ENCODE data around the gene ITGA4.
"Not testable (repeated sequence)": the region's sequence is repeated elsewhere in the genome, so short reads cannot be mapped to it uniquely, and the experiment has no call there.

ITGA4 gene

DNA sequence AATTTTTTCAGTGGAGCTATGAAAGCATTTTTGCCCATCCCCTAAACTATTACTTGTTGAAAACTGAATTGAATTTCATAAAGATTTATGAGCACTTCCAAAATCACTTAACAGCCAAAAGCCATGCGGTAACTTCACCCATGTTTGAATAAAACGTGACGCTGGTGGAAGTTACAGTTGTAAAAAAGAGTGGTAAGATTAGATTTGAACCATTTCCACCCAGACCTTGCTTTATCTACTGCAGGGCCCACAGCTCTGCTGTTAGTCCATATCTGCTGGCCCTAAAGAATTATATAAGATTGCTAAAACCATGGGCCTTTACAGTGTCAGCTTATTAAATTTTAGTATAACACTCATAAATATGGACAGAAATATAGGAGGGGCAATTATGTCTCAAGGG, 15.5 kb upstream of the ITGA4 start:
- DNase-seq (ENCODE audit: low read depth): no peak
- TF ChIP-seq, protein P1, sequence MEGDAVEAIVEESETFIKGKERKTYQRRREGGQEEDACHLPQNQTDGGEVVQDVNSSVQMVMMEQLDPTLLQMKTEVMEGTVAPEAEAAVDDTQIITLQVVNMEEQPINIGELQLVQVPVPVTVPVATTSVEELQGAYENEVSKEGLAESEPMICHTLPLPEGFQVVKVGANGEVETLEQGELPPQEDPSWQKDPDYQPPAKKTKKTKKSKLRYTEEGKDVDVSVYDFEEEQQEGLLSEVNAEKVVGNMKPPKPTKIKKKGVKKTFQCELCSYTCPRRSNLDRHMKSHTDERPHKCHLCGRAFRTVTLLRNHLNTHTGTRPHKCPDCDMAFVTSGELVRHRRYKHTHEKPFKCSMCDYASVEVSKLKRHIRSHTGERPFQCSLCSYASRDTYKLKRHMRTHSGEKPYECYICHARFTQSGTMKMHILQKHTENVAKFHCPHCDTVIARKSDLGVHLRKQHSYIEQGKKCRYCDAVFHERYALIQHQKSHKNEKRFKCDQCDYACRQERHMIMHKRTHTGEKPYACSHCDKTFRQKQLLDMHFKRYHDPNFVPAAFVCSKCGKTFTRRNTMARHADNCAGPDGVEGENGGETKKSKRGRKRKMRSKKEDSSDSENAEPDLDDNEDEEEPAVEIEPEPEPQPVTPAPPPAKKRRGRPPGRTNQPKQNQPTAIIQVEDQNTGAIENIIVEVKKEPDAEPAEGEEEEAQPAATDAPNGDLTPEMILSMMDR (conservative IDR thresholded peaks at IDR 0.05; ENCODE audit: low read depth, low read length): no peak

DNA sequence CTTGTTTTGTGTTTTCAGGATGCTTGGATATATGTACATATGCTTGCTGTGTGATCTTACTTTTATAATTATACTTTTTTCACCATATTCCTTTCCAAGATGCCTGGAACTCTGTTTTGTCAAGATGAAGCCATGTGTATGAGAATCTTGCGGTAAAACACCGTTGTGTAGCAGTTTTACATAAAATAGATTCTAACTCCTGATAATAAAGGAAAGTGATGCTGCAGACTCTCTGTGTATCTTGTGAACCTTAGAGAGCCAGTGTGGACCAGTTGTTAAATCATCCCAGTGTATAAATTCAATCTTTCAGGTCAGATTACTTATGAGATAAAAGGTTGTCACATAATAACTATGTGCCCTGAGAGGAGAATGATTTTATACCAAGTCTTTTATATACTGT, 12.5 kb upstream of the ITGA4 start:
- no peak overlapping the region for H3K4me3 ChIP-seq (ENCODE audit: low read depth, low read length)
- DNase-seq (ENCODE audit: low read depth): no peak

More for the DNA sequence above, 15.5 kb upstream of the ITGA4 start:
- H3K4me3 ChIP-seq (ENCODE audit: low read depth, low read length): no peak overlapping the region

DNA sequence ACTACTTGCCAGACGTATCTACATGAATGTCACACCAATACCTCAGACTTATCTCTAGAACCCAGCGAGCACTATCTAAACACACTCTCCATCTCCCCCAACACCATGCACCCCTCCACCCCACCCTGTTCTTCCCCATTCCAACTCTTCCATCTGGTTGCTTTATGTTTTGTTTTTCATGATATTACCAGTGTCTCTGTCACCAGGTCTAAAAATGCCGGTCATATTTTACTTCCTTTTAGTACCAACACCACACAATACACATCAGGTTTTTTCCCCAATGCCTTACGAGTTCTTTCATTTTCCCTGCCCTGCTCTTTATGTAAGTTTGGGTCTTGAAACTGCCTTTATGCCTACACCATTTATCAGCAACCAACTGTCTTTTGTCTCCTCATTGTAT, 10.2 kb upstream of the ITGA4 start:
- no peak for DNase-seq (ENCODE audit: low read depth)
- TF ChIP-seq, protein P1 (conservative IDR thresholded peaks at IDR 0.05; ENCODE audit: low read depth, low read length): no peak
- H3K4me3 ChIP-seq (ENCODE audit: low read depth, low read length): no peak overlapping the region

More for the DNA sequence above, 12.5 kb upstream of the ITGA4 start:
- TF ChIP-seq, protein P1 (conservative IDR thresholded peaks at IDR 0.05; ENCODE audit: low read depth, low read length): no peak

DNA sequence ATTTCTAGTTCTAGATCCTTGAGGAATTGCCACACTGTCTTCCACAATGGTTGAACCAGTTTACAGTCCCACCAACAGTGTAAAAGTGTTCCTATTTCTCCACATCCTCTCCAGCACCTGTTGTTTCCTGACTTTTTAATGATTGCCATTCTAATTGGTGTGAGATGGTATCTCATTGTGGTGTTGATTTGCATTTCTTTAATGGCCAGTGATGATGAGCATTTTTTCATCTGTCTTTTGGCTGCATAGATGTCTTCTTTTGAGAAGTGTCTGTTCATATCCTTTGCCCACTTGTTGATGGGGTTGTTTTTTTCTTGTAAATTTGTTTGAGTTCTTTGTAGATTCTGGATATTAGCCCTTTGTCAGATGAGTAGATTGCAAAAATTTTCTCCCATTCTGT, 7.9 kb upstream of the ITGA4 start:
- not testable (repeated sequence) for H3K4me3 ChIP-seq (ENCODE audit: low read depth, low read length); DNase-seq (ENCODE audit: low read depth)

DNA sequence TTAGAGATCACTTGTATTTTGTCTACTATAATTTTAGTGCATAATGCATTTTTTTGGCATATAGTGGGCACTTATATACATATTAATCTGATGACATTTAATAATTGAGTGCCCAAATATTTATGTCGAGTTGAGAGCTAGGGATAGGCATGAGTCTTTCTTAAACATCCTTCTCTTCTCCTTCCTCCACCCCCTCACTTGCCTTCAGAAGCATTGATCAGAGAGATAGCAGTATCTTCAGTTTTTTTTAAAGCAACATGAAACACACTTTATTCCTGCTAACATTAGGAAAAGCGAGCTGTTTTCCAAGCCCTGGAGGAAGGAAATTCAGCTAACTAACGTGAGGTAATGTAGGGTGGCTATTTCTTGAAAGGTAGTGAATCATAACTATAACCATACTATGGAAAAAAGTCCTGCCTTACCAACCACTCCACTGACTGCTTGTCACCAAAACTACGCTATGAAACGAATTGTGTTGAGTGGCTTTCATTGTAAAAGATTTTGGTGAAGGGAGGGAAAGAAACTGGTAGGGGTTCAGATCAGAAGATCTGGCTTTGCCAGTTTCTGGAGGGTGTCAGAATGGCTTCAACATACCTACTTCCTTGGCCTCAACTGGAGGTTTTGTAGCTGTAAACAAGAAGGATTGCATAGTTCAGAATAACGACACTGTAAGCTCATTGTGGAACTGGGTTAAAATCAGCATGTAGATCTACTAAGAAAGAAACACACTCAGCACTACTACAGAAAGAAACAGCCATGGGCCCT, 2.3 kb upstream of the ITGA4 start:
- TF ChIP-seq, protein P1 (conservative IDR thresholded peaks at IDR 0.05; ENCODE audit: low read depth, low read length): no peak
- no peak for DNase-seq (ENCODE audit: low read depth)
- no peak overlapping the region for H3K4me3 ChIP-seq (ENCODE audit: low read depth, low read length)

DNA sequence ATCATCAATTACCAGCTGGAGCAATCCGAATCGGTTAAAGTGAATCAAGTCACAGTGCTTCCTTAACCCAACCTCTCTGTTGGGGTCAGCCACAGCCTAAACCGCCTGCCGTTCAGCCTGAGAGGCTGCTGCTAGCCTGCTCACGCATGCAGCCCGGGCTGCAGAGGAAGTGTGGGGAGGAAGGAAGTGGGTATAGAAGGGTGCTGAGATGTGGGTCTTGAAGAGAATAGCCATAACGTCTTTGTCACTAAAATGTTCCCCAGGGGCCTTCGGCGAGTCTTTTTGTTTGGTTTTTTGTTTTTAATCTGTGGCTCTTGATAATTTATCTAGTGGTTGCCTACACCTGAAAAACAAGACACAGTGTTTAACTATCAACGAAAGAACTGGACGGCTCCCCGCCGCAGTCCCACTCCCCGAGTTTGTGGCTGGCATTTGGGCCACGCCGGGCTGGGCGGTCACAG, 496 bp upstream of the ITGA4 start:
- DNase-seq (ENCODE audit: low read depth): peak; percentile 58
- TF ChIP-seq, protein P1 (conservative IDR thresholded peaks at IDR 0.05; ENCODE audit: low read depth, low read length): peak; percentile 17
- peak overlapping the region; percentile 77 for H3K4me3 ChIP-seq (ENCODE audit: low read depth, low read length)

DNA sequence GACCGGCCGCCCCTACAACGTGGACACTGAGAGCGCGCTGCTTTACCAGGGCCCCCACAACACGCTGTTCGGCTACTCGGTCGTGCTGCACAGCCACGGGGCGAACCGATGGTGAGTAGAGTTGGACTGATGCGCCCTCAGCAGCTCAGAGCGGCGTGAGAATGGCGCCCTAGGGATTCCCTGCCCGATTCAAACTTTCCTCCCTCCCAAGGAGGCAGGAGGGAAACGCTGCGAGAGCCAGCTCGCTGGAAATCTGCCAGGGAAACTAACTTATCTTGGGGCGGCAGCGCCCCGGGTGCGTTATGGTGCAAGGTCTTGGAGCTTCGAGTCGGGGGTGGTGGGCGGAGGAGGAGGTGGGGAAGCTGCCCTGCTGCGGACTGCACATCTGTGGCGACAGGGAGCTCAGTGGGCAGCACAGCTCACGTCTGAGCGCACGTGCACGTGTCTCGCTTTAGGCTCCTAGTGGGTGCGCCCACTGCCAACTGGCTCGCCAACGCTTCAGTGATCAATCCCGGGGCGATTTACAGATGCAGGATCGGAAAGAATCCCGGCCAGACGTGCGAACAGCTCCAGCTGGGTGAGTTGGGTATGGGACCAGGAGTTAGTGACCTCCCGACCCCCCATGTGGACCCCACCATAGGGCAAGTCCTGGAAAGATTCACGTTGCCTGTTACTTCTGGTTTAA, 697 bp downstream of the ITGA4 start:
- DNase-seq (ENCODE audit: low read depth): peak; percentile 64
- TF ChIP-seq, protein P1 (conservative IDR thresholded peaks at IDR 0.05; ENCODE audit: low read depth, low read length): peak; percentile 9
- peak overlapping the region; percentile 77 for H3K4me3 ChIP-seq (ENCODE audit: low read depth, low read length)
